ENCODE results near the gene TMEM238L.

TMEM238L gene

DNA sequence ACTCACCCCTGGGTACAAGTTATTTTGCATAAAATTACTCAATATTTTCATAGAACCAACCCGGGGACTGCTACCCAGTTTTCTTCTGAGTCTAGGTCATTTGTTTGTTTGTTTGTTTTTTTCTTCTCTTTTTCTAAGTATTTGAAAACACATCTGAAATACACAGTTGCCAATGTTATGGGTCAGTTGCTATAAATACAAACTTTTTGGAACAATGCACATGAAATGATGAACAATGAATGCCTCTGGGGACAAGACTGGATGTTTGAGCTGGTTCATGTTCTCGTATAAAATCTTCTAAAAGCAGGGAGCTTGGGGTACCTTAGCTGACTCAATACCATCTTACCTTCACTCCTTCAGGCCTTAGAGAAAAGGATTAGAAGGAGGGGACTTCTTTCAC lies 30.5 kb downstream of the TMEM238L start:
- no peak overlapping the region for H3K9ac ChIP-seq (ENCODE audit: low read length in 2 of 2)
- H3K27me3 ChIP-seq (ENCODE audit: control insufficient read depth in 1 of 2, insufficient read depth in 2 of 2, low read length in 2 of 2): no peaks in the 10 kb centered on the region
- no peaks in the 10 kb centered on the region for H3K4me1 ChIP-seq (ENCODE audit: control insufficient read depth, insufficient read depth, low read length)
- H3K36me3 ChIP-seq (ENCODE audit: control insufficient read depth in 2 of 2, insufficient read depth in 2 of 2, low read length in 2 of 2): no peaks in the 10 kb centered on the region
- no peak overlapping the region for H3K27ac ChIP-seq (ENCODE audit: low read length)
- peaks cover 8 to 9% of the 10 kb centered on the region in 2 donors for H3K9me3 ChIP-seq (ENCODE audit: control insufficient read depth in 2 of 2, low read length in 2 of 2)
- H3K4me3 ChIP-seq (ENCODE audit: low read length in 2 of 2): no peak overlapping the region

- Histone ChIP-seq H3K9ac (ENCODE audit: low read length in 2 of 2) (no peak overlapping the region), H3K4me1 (ENCODE audit: control insufficient read depth, insufficient read depth, low read length) (no peaks in the 10 kb centered on the region), H3K27ac (ENCODE audit: low read length) (no peak overlapping the region), H3K36me3 (ENCODE audit: control insufficient read depth in 2 of 2, insufficient read depth in 2 of 2, low read length in 2 of 2) (peaks cover 0 to 3% of the 10 kb centered on the region in 2 donors), H3K4me3 (ENCODE audit: low read length in 2 of 2) (no peak overlapping the region), H3K9me3 (ENCODE audit: control insufficient read depth in 2 of 2, low read length in 2 of 2) (peaks cover 9 to 12% of the 10 kb centered on the region in 2 donors), H3K27me3 (ENCODE audit: control insufficient read depth in 1 of 2, insufficient read depth in 2 of 2, low read length in 2 of 2) (no peaks in the 10 kb centered on the region)
These were observed 31.2 kb downstream of the TMEM238L start for GRCh38 chr17:10772425-10773380.

- Histone ChIP-seq H3K4me1 (ENCODE audit: control insufficient read depth, insufficient read depth, low read length) (no peaks in the 10 kb centered on the region), H3K27ac (ENCODE audit: low read length) (no peak overlapping the region), H3K9ac (ENCODE audit: low read length in 2 of 2) (no peak overlapping the region)
These were observed 32.8 kb downstream of the TMEM238L start for GRCh38 chr17:10771148-10771547.

GRCh38 chr17:10769840-10770239 lies 34.1 kb downstream of the TMEM238L start:
- Histone ChIP-seq H3K27ac (ENCODE audit: low read length) (no peak overlapping the region), H3K4me3 (ENCODE audit: low read length in 2 of 2) (no peak overlapping the region), H3K9me3 (ENCODE audit: control insufficient read depth in 2 of 2, low read length in 2 of 2) (peaks cover 8 to 14% of the 10 kb centered on the region in 2 donors), H3K27me3 (ENCODE audit: control insufficient read depth in 1 of 2, insufficient read depth in 2 of 2, low read length in 2 of 2) (no peaks in the 10 kb centered on the region), H3K4me1 (ENCODE audit: control insufficient read depth, insufficient read depth, low read length) (no peaks in the 10 kb centered on the region), H3K9ac (ENCODE audit: low read length in 2 of 2) (no peak overlapping the region), H3K36me3 (ENCODE audit: control insufficient read depth in 2 of 2, insufficient read depth in 2 of 2, low read length in 2 of 2) (peaks cover 3% of the 10 kb centered on the region in 2 donors)

More at GRCh38 chr17:10771148-10771547, 32.8 kb downstream of the TMEM238L start:
- Histone ChIP-seq H3K9me3 (ENCODE audit: control insufficient read depth in 2 of 2, low read length in 2 of 2) (peaks cover 10 to 13% of the 10 kb centered on the region in 2 donors), H3K36me3 (ENCODE audit: control insufficient read depth in 2 of 2, insufficient read depth in 2 of 2, low read length in 2 of 2) (peaks cover 3% of the 10 kb centered on the region in 2 donors), H3K27me3 (ENCODE audit: control insufficient read depth in 1 of 2, insufficient read depth in 2 of 2, low read length in 2 of 2) (no peaks in the 10 kb centered on the region), H3K4me3 (ENCODE audit: low read length in 2 of 2) (no peak overlapping the region)

- no peak overlapping the region for H3K27ac ChIP-seq (ENCODE audit: low read length)
- no peaks in the 10 kb centered on the region for H3K4me1 ChIP-seq (ENCODE audit: control insufficient read depth, insufficient read depth, low read length)
- H3K27me3 ChIP-seq (ENCODE audit: control insufficient read depth in 1 of 2, insufficient read depth in 2 of 2, low read length in 2 of 2): no peaks in the 10 kb centered on the region
- H3K4me3 ChIP-seq (ENCODE audit: low read length in 2 of 2): no peak overlapping the region
- no peak overlapping the region for H3K9ac ChIP-seq (ENCODE audit: low read length in 2 of 2)
- peaks cover 8 to 14% of the 10 kb centered on the region in 2 donors for H3K9me3 ChIP-seq (ENCODE audit: control insufficient read depth in 2 of 2, low read length in 2 of 2)
- peaks cover 3% of the 10 kb centered on the region in 2 donors for H3K36me3 ChIP-seq (ENCODE audit: control insufficient read depth in 2 of 2, insufficient read depth in 2 of 2, low read length in 2 of 2)
These were observed 35.1 kb downstream of the TMEM238L start for GRCh38 chr17:10768750-10769251.

DNA sequence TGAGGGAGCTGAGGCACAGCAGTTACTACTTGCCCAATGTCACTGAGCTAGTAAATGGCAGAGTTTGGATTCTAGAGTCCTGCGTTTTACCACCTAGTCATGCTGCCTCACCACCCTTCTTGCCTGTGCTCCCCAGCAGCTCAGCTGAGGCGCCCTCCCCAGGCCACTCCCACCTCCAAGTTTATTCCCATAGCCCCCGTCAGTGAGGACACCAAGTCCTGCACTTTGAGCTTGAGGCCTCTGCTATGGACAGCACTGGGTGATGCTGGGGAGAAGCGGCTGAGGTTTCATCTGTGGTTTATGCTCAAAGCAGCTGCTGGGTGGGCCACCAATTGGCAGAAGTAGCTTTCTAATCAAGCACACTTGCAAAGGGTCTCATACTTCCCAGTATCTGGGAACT lies 36.7 kb downstream of the TMEM238L start:
- Histone ChIP-seq H3K9me3 (ENCODE audit: control insufficient read depth in 2 of 2, low read length in 2 of 2) (peaks cover 8 to 10% of the 10 kb centered on the region in 2 donors), H3K9ac (ENCODE audit: low read length in 2 of 2) (no peak overlapping the region), H3K27me3 (ENCODE audit: control insufficient read depth in 1 of 2, insufficient read depth in 2 of 2, low read length in 2 of 2) (no peaks in the 10 kb centered on the region), H3K4me1 (ENCODE audit: control insufficient read depth, insufficient read depth, low read length) (no peaks in the 10 kb centered on the region), H3K4me3 (ENCODE audit: low read length in 2 of 2) (no peak overlapping the region), H3K27ac (ENCODE audit: low read length) (no peak overlapping the region), H3K36me3 (ENCODE audit: control insufficient read depth in 2 of 2, insufficient read depth in 2 of 2, low read length in 2 of 2) (peaks cover 3% of the 10 kb centered on the region in 2 donors)

GRCh38 chr17:10762037-10762436 lies 41.9 kb downstream of the TMEM238L start:
- Histone ChIP-seq H3K9me3 (ENCODE audit: control insufficient read depth in 2 of 2, low read length in 2 of 2) (peaks cover 2% of the 10 kb centered on the region in 2 donors), H3K4me1 (ENCODE audit: control insufficient read depth, insufficient read depth, low read length) (no peaks in the 10 kb centered on the region), H3K27ac (ENCODE audit: low read length) (no peak overlapping the region), H3K4me3 (ENCODE audit: low read length in 2 of 2) (no peak overlapping the region), H3K9ac (ENCODE audit: low read length in 2 of 2) (no peak overlapping the region), H3K27me3 (ENCODE audit: control insufficient read depth in 1 of 2, insufficient read depth in 2 of 2, low read length in 2 of 2) (no peaks in the 10 kb centered on the region), H3K36me3 (ENCODE audit: control insufficient read depth in 2 of 2, insufficient read depth in 2 of 2, low read length in 2 of 2) (peaks cover 0 to 3% of the 10 kb centered on the region in 2 donors)

DNA sequence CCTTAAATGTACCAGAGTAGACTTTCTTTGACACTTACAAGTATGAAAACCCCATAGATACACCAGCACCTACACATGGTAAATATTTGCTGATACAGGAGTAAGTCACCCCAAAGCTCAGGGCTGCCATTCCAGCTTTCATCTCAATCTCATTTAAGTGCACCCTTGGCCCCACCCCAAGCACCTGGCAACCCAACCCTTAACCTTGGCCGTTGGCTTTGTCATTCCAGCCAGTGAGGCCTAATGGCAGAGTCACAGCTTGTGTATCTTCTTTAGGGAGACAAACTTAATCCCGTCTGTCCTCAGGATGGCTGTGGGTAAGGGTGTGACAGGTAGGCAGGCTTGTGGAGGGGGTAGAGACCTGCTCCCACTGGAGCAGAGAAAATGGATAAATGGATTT lies 42.6 kb downstream of the TMEM238L start:
- H3K9me3 ChIP-seq (ENCODE audit: control insufficient read depth in 2 of 2, low read length in 2 of 2): peaks cover 2% of the 10 kb centered on the region in 2 donors
- H3K4me1 ChIP-seq (ENCODE audit: control insufficient read depth, insufficient read depth, low read length): no peaks in the 10 kb centered on the region
- no peaks in the 10 kb centered on the region for H3K36me3 ChIP-seq (ENCODE audit: control insufficient read depth in 2 of 2, insufficient read depth in 2 of 2, low read length in 2 of 2)
- no peak overlapping the region for H3K4me3 ChIP-seq (ENCODE audit: low read length in 2 of 2)
- no peaks in the 10 kb centered on the region for H3K27me3 ChIP-seq (ENCODE audit: control insufficient read depth in 1 of 2, insufficient read depth in 2 of 2, low read length in 2 of 2)
- H3K27ac ChIP-seq (ENCODE audit: low read length): no peak overlapping the region
- no peak overlapping the region for H3K9ac ChIP-seq (ENCODE audit: low read length in 2 of 2)

DNA sequence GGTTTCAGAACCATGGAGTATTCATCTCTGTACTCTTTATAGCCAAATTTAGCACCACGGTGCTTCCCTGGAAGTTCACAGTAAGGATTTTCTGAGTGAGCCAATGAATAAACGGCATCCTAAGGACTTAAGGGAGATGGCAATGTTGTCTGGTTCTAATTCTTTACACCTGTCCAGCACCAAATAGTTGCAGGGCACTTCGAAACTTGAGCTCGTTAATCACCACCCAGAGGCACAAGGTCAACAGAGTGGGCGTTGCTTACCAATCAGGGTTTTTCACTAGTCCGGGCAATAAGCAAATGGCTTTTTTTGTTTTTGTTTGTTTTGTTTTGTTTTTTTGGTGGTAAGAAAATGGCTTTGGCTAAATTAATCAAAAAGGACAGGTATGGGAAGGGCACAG lies 45.8 kb downstream of the TMEM238L start:
- H3K9ac ChIP-seq (ENCODE audit: low read length in 2 of 2): no peak overlapping the region
- no peaks in the 10 kb centered on the region for H3K4me1 ChIP-seq (ENCODE audit: control insufficient read depth, insufficient read depth, low read length)
- H3K27ac ChIP-seq (ENCODE audit: low read length): no peak overlapping the region
- H3K4me3 ChIP-seq (ENCODE audit: low read length in 2 of 2): no peak overlapping the region
- no peaks in the 10 kb centered on the region for H3K36me3 ChIP-seq (ENCODE audit: control insufficient read depth in 2 of 2, insufficient read depth in 2 of 2, low read length in 2 of 2)
- H3K27me3 ChIP-seq (ENCODE audit: control insufficient read depth in 1 of 2, insufficient read depth in 2 of 2, low read length in 2 of 2): no peaks in the 10 kb centered on the region
- no peaks in the 10 kb centered on the region for H3K9me3 ChIP-seq (ENCODE audit: control insufficient read depth in 2 of 2, low read length in 2 of 2)

DNA sequence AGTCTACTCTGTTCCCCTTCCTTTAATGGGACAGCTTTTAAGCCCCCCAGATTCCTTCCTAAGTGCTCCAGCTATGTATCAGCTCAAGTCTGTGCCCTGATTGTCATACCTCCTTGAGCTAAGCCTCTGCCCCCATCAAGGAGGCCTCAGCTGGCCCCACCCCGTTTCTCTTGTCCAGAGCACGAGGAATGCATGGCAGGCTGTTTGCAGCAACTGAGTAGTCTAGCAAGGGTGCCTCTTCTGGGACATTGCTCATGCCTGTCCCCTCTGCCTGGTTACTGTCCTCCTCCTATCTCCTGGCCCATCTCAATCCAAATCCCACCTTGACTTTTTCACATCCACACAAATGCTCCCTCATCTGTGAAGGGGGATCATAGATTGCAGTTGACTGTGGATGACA lies 46.3 kb downstream of the TMEM238L start:
- H3K36me3 ChIP-seq (ENCODE audit: control insufficient read depth in 2 of 2, insufficient read depth in 2 of 2, low read length in 2 of 2): no peaks in the 10 kb centered on the region
- no peak overlapping the region for H3K9ac ChIP-seq (ENCODE audit: low read length in 2 of 2)
- H3K9me3 ChIP-seq (ENCODE audit: control insufficient read depth in 2 of 2, low read length in 2 of 2): no peaks in the 10 kb centered on the region
- no peaks in the 10 kb centered on the region for H3K27me3 ChIP-seq (ENCODE audit: control insufficient read depth in 1 of 2, insufficient read depth in 2 of 2, low read length in 2 of 2)
- H3K4me3 ChIP-seq (ENCODE audit: low read length in 2 of 2): no peak overlapping the region
- H3K4me1 ChIP-seq (ENCODE audit: control insufficient read depth, insufficient read depth, low read length): no peaks in the 10 kb centered on the region
- no peak overlapping the region for H3K27ac ChIP-seq (ENCODE audit: low read length)

- Histone ChIP-seq H3K27ac (ENCODE audit: low read length) (no peak overlapping the region), H3K4me1 (ENCODE audit: control insufficient read depth, insufficient read depth, low read length) (no peaks in the 10 kb centered on the region), H3K9me3 (ENCODE audit: control insufficient read depth in 2 of 2, low read length in 2 of 2) (no peaks in the 10 kb centered on the region), H3K4me3 (ENCODE audit: low read length in 2 of 2) (no peak overlapping the region), H3K36me3 (ENCODE audit: control insufficient read depth in 2 of 2, insufficient read depth in 2 of 2, low read length in 2 of 2) (no peaks in the 10 kb centered on the region), H3K27me3 (ENCODE audit: control insufficient read depth in 1 of 2, insufficient read depth in 2 of 2, low read length in 2 of 2) (no peaks in the 10 kb centered on the region), H3K9ac (ENCODE audit: low read length in 2 of 2) (no peak overlapping the region)
These were observed 46.8 kb downstream of the TMEM238L start for GRCh38 chr17:10757067-10757466.
